HT1080 (cell line): ENCODE results near the gene PRRX2. TPM values are rescaled to one million over a fixed set of nuclear protein-coding genes. Genes with fewer than 3 reads are reported as not detected.
"Not testable (repeated sequence)": the region's sequence is repeated elsewhere in the genome, so short reads cannot be mapped to it uniquely, and the experiment has no call there.

Source experiments
- DNase-seq: peaks from one replicate; pipeline ENCODE4 v3.0.0-alpha.2; 2015; ENCODE audit warnings: low read depth
- total RNA-seq: library from RNA; depleted of rRNA; stranded (reverse); fragments of >200 nt; shearing (Covaris generic); gene quantifications from 2 replicates; pipeline ENCODE4 v1.2.3, GENCODE V29; 2014

Gene PRRX2
- total RNA-seq, 1 experiment from 2014 or later = not detected

GRCh38 chr9:129635099-129636065 is 30.1 kb upstream of the PRRX2 start:
- DNase-seq = no peak

- not testable (repeated sequence) for DNase-seq
These were observed 29.1 kb upstream of the PRRX2 start for GRCh38 chr9:129636343-129636742.

GRCh38 chr9:129637102-129637501 is 28.3 kb upstream of the PRRX2 start:
- no peak for DNase-seq

- DNase-seq = no peak
These were observed 27.6 kb upstream of the PRRX2 start for GRCh38 chr9:129637673-129638439.

GRCh38 chr9:129639034-129639630 is 26.3 kb upstream of the PRRX2 start:
- DNase-seq = no peak

GRCh38 chr9:129639756-129640085 is 25.7 kb upstream of the PRRX2 start:
- no peak for DNase-seq

GRCh38 chr9:129640086-129640870 is 25.2 kb upstream of the PRRX2 start:
- no peak for DNase-seq

- DNase-seq = no peak
These were observed 24.3 kb upstream of the PRRX2 start for GRCh38 chr9:129640871-129641749.

- DNase-seq = peak; percentile 96
These were observed 23.5 kb upstream of the PRRX2 start, which contains the start of gene ASB6 for GRCh38 chr9:129641750-129642585. Gene ASB6, minus strand, starts transcription at chr9:129642151. Its CDS starts 152 bp downstream, at chr9:129641999.

GRCh38 chr9:129643706-129644105 is 21.7 kb upstream of the PRRX2 start:
- no peak for DNase-seq

- DNase-seq = no peak
These were observed 21.1 kb upstream of the PRRX2 start for GRCh38 chr9:129644365-129644764.

- DNase-seq = no peak
These were observed 20.5 kb upstream of the PRRX2 start for GRCh38 chr9:129644902-129645301.

GRCh38 chr9:129646252-129646651 is 19.2 kb upstream of the PRRX2 start:
- DNase-seq = no peak

- DNase-seq = no peak
These were observed 18.8 kb upstream of the PRRX2 start for GRCh38 chr9:129646654-129647053.

- DNase-seq = no peak
These were observed 17.8 kb upstream of the PRRX2 start for GRCh38 chr9:129647635-129648034.

- DNase-seq = no peak
These were observed 17.2 kb upstream of the PRRX2 start for GRCh38 chr9:129648092-129648763.

GRCh38 chr9:129648764-129649115 is 16.7 kb upstream of the PRRX2 start:
- no peak for DNase-seq
